Neural crest cell (in vitro differentiated cells): ENCODE measurements around the gene MIEF1. TPM values are rescaled to one million over a fixed set of nuclear protein-coding genes. Genes with fewer than 3 reads are reported as not detected.

Experiments used
- DNase-seq: peaks from one replicate; pipeline ENCODE4 v3.0.0; 2021; ENCODE audit warnings: low read depth, mixed read lengths, low spot score
- H3K27ac Mint-ChIP-seq: one replicate; pipeline ENCODE4 v1.8.0; 2021; ENCODE audit warnings: mild to moderate bottlenecking, mixed read lengths; ENCODE audit not compliant: unreplicated experiment
- H3K27me3 Mint-ChIP-seq: 2 replicates; pipeline ENCODE4 v1.8.0; 2021; ENCODE audit warnings: low read depth, mild to moderate bottlenecking, mixed read lengths
- H3K36me3 Mint-ChIP-seq: 2 replicates; pipeline ENCODE4 v1.8.0; 2021; ENCODE audit warnings: low read depth, mild to moderate bottlenecking, mixed read lengths
- H3K4me1 Mint-ChIP-seq: 2 replicates; pipeline ENCODE4 v1.8.0; 2021; ENCODE audit warnings: mixed read lengths
- H3K4me3 Mint-ChIP-seq: one replicate; pipeline ENCODE4 v1.8.0; 2021; ENCODE audit warnings: mild to moderate bottlenecking, mixed read lengths
- H3K9me3 Mint-ChIP-seq: 2 replicates; pipeline ENCODE4 v1.8.0; 2021; ENCODE audit warnings: mixed read lengths
- CTCF ChIP-seq: fragments of 200-600 bp; sonication (generic); conservative IDR thresholded peaks from 2 replicates; pipeline ENCODE4 v1.5.0; 2021; ENCODE audit warnings: antibody characterized with exemption, mild to moderate bottlenecking
- total RNA-seq: library from RNA; stranded (reverse); gene quantifications from 2 replicates; pipeline ENCODE4 v1.2.1, GENCODE V29; 2021

MIEF1 gene
- total RNA-seq, 1 donor from 2014 or later: 45.0 TPM

DNA sequence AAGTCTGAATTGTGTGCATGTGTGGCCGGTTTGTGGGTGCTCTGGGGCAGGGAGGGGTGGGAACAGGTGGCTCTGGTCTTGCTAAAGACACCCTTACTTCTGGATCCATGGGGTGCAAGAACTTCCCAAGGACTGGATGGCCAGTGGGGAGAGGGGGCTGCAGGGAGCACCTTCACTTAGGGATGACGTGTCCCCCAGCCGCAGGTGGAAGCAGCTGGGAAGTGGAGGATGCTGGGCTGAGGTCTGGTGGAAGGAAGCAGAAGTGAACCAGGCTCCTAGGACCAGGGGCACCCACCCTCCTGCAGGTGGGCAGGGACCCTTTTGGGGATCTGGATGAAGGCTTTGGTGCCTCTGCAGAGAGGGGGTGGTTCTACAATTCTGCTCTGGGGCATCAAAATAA is 9.9 kb upstream of the MIEF1 start:
- DNase-seq: no peak
- peaks cover 4% of the 10 kb centered on the region for H3K36me3 Mint-ChIP-seq
- TF ChIP-seq CTCF: no peak
- H3K27me3 Mint-ChIP-seq: no peaks in the 10 kb centered on the region
- H3K4me3 Mint-ChIP-seq: no peak overlapping the region
- peaks cover 12% of the 10 kb centered on the region for H3K4me1 Mint-ChIP-seq
- no peaks in the 10 kb centered on the region for H3K9me3 Mint-ChIP-seq
- no peak overlapping the region for H3K27ac Mint-ChIP-seq

GRCh38 chr22:39493759-39494158 is 8.3 kb upstream of the MIEF1 start:
- H3K36me3 Mint-ChIP-seq: no peaks in the 10 kb centered on the region
- H3K27me3 Mint-ChIP-seq: no peaks in the 10 kb centered on the region
- H3K27ac Mint-ChIP-seq: no peak overlapping the region
- no peaks in the 10 kb centered on the region for H3K9me3 Mint-ChIP-seq
- TF ChIP-seq CTCF: no peak
- no peak for DNase-seq
- peaks cover 19% of the 10 kb centered on the region for H3K4me1 Mint-ChIP-seq
- no peak overlapping the region for H3K4me3 Mint-ChIP-seq

GRCh38 chr22:39494471-39495120 is 7.5 kb upstream of the MIEF1 start:
- peak overlapping the region; percentile 22 for H3K27ac Mint-ChIP-seq
- no peak overlapping the region for H3K4me3 Mint-ChIP-seq
- no peaks in the 10 kb centered on the region for H3K27me3 Mint-ChIP-seq
- H3K4me1 Mint-ChIP-seq: peaks cover 27% of the 10 kb centered on the region
- DNase-seq: no peak
- H3K9me3 Mint-ChIP-seq: no peaks in the 10 kb centered on the region
- H3K36me3 Mint-ChIP-seq: no peaks in the 10 kb centered on the region
- TF ChIP-seq CTCF: no peak

- no peak overlapping the region for H3K27ac Mint-ChIP-seq
- DNase-seq: peak; percentile 65
These were observed 5.8 kb upstream of the MIEF1 start for GRCh38 chr22:39496131-39496838.

GRCh38 chr22:39497429-39497828 is 4.7 kb upstream of the MIEF1 start:
- Mint-ChIP-seq H3K4me3 (no peak overlapping the region), H3K9me3 (no peaks in the 10 kb centered on the region), H3K4me1 (peaks cover 32% of the 10 kb centered on the region), H3K36me3 (no peaks in the 10 kb centered on the region), H3K27ac (no peak overlapping the region), H3K27me3 (no peaks in the 10 kb centered on the region)
- DNase-seq: no peak
- TF ChIP-seq CTCF: no peak

More at GRCh38 chr22:39496131-39496838, 5.8 kb upstream of the MIEF1 start:
- H3K9me3 Mint-ChIP-seq: no peaks in the 10 kb centered on the region
- no peaks in the 10 kb centered on the region for H3K36me3 Mint-ChIP-seq
- H3K4me1 Mint-ChIP-seq: peaks cover 22% of the 10 kb centered on the region
- TF ChIP-seq CTCF: peak; percentile 81
- no peaks in the 10 kb centered on the region for H3K27me3 Mint-ChIP-seq
- peak overlapping the region; percentile 79 for H3K4me3 Mint-ChIP-seq
